Embryonic facial prominence (tissue), 1 donor: Measurements from ENCODE around the gene METTL21C.

ENCODE experiments used
- DNase-seq: peaks from one replicate; pipeline ENCODE4 v3.0.0-alpha.2; 2016; ENCODE audit errors: extremely low spot score

Gene METTL21C

DNA sequence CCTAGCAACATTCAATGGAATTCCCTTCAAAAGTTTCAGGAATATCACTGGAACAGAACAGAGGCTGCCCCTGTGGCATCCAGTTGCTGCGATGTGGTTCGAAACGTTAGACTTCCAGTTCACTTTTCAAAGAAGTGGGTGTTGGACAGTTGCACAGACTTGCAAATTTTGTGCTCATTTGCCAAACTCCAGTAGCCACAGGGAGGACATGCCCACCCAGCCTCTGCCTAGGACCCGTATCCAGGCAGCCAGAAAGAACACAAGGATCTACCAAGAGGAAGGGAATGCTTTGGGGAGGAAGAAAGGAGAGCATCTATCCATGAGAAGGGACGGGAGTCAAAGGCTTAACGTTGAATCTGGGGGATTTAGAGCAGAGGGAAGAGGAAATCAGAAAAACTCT, at the start of gene METTL21C:
TSS of gene METTL21C (minus strand) at position 108 of the 400 bp plus-strand sequence. CDS start 546 bp downstream, outside the sequence.
- no peak for DNase-seq

DNA sequence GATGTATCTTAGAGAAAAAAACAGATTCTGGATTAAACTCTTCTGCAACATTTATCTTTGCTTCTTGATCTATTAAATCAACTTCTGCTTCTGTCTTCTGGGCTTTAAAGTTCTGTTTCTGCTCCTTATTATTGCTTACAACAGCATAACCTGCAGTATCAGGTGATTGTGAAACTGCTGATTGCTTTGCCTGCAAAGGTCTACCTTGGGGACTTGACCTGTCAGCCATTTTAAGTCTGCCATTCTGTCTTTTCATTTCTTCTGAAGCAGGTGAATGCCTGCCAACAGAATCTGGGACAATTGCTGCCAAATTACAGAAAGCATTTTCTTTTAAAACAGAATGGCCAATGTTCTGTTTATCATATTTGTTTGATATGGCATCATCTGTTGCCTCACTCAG, 47.7 kb upstream of the METTL21C start:
- DNase-seq, result no peak

DNA sequence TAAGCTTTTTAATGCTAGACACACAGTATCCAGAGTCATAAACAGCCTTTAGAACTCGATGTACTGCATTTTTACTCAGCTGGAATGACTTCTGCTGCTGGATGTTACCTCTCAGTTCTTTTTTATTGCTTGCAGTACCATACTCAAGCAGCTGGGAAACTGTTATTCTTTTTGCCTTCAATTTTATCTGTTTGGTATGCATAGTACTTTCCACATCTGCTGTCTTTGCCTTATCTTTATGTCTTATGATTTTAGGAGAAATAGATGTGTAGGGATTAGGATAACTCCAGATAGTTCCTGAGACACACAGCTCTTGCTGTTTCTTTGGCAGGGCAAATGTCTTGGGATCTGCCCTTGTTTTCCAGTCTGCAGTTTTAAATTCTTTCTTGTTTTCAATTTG, 47.3 kb upstream of the METTL21C start:
- no peak for DNase-seq

- no peak for DNase-seq
Observed at GRCh38 chr13:102729560-102730270, 34.9 kb upstream of the METTL21C start.

- DNase-seq, result no peak
Observed at GRCh38 chr13:102726430-102726829, 31.6 kb upstream of the METTL21C start.

DNA sequence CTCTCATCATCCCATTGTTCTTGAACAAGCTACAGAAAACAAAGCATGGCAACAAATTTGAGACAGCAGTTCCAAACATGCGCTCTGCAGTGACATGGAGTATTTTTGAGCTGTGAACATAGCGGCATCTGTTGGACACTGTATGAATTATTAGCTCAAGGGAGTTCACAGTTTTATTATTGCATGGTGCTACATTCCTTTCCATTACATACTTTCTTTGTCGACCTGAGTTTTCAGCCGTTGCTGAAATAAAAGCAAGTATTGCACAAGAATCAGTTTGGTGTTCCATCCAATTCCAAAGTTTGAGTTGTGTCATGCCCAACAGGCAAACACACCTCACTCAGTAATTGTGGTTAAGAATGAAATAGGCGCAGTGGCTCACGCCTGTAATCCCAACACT, 30.1 kb upstream of the METTL21C start:
- DNase-seq, result no peak

DNA sequence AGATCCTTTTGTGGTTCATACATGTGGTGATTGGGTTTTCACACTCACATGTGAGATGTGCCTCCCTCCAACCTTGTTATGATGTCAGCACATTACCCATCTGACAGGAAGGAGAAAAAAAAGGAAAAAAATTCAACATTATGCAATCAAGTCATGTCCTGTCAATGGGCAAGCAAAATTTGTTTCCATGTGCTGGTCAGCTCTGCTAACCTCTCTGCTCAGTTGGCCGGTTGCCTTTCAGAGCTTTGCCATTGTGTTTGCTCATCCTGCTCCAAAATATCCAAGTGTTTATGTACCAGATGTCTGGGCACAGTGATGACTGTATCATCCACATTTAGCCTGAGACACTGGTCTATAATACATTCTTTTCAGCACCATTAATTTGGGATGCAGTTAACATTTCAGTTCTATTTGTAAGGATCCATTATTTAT, 27.0 kb upstream of the METTL21C start:
- no peak for DNase-seq

- no peak for DNase-seq
Observed at GRCh38 chr13:102718746-102719145, 23.9 kb upstream of the METTL21C start.

GRCh38 chr13:102715447-102715846, 20.6 kb upstream of the METTL21C start:
- DNase-seq, result no peak

- DNase-seq, result no peak
Observed at GRCh38 chr13:102710261-102710679, 15.4 kb upstream of the METTL21C start.

DNA sequence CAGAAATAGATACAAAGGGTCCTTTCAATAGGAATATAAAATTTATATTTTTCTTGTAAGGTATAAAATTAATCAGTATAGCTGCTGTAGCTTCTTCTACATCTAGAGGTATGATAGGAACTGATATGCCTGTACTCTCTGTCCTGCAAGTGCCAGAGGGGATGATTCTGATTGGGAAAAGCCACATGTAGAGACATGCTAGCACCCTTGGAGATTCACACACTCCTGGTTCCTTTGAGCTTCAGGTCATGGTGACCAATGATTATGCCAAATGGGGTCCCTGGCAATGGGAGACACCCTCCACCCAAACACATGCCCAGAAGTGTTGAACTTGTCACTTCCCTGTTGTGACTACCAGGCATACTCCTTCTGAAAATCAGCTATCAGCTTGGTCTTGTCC, 14.7 kb upstream of the METTL21C start:
- no peak for DNase-seq

- no peak for DNase-seq
Observed at GRCh38 chr13:102708991-102709390, 14.1 kb upstream of the METTL21C start.

- no peak for DNase-seq
Observed at GRCh38 chr13:102708211-102708610, 13.4 kb upstream of the METTL21C start.

- no peak for DNase-seq
Observed at GRCh38 chr13:102707467-102707866, 12.6 kb upstream of the METTL21C start.

DNA sequence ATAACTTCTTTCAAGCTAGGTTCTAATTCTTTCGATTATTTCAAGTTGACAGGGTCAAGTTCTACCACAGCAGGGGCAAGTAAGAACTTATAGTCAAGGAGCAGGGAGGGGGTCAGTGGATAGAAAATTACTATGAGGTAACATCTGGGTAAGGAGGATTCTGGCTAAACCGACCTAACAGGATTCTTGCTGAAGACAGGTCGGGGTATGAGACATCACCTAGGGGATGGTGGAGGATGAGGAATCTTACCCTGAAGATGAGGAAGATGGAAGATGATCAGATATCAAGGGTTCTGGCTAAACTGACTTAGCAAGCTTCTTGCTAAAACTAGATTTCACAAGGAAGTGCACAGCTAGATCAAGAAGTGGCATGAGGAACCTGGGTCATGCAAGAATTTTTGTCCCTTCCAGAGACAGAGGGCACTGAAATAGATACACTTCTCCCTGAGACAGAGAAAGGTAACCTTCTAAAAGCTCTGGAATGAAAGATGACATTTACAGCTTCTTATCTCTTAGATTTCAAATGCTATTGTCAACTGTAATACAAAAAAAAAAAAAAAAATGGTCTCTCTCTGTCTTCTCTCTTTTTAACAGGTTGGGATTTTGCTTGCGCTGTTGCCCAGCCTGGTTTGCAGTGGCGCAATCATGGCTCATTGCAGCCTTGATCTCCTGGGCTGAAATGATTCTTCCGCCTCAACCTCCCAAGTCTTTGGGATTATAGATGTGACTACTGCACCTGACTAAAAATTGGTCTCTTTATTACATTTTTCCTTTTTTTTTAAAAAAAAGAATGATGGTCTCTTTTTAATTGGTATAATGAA, 9.6 kb upstream of the METTL21C start:
- no peak for DNase-seq

DNA sequence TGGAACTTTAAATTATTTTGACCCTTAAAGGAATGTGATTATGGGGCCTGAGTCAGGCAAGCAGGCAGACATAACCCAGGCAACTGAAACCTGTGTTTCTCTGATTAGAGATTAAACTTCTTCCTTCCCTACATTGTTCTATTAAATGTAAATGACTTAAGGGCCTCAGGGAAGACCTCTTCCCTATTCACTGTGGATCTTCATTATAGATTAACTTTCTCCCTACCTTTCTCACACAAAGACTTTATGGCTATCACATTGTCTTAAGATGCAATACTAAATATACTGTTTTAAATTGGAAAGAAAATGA, 8.8 kb upstream of the METTL21C start:
- no peak for DNase-seq

DNA sequence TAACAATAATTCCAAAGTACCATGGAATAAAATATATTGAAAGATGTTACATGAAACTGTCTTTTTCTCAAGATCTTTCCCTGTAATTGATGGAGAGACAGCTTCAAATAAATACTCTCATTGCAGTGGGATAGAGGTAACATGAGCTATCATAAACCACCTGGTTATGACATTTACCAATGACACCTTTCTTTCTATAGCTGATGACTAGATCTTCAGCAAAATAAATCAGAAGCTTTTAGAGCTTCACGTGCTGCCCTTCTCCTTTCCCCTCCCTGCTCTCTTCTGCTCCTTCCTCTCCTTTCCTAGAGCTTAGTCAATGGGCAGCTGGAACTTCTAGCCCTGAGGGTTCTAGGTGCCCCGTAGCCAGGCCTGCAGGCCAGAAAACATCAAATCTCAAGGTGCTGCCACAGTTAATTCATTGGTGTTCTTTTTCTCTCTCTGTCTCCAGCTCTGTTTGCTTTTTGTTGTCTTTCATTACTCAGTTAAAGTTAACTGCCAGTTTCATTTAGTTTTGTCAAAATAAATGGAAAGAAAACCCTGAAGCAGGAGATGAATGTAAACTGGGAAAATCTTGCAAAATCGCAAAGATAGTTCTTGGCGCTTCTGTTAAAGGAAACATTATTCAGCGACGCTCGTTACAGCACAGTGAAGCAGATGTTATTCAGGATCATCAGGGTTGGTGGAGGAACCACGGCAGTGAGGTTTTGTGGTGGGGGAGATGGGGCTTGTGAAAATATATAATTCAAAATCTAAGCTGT, 8.3 kb upstream of the METTL21C start:
- DNase-seq, result no peak

GRCh38 chr13:102701331-102701730, 6.5 kb upstream of the METTL21C start:
- no peak for DNase-seq

DNA sequence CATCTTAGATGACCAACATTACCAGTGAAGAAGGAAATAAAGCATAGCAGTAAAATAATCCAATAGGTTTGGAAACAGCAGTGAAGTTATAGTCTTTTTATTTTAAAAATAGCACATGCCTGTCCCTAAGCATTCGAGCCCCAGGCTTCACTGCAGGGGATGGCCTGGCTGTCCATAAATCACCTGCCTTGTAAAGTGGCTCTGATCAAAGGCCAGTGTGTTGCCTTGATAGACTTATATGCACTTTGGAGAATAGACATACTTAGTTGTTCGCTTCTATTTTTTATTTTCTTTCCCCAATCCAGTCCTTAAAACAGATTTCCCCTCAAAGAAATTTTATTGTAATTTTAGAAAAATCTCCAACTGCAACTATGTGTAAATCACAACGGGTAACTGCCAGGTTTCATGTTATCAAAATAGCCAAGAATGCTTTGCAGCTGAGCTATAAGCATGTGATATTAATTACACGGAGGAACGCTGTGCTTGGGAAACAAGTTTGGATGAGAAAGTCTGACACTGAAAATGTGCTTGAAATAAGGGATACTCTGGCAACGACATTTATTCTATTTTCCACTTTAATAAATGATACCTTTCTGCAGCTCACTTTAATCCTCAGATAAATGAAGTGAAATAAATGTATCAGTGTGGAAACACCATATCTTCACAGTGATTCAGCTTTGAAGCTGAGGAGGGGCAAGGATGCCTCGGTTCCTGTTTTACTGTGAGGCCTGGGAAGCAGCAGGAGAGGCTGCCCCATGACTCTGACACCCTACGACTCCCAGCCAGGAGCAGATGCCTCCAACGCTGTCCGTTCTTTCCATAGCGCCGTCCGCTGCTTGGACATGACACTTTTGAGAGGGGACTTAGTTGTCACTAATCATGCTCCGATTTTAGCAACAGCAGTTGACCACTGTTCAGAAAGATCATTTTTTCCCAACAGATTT, 5.5 kb upstream of the METTL21C start:
- DNase-seq, result no peak

DNA sequence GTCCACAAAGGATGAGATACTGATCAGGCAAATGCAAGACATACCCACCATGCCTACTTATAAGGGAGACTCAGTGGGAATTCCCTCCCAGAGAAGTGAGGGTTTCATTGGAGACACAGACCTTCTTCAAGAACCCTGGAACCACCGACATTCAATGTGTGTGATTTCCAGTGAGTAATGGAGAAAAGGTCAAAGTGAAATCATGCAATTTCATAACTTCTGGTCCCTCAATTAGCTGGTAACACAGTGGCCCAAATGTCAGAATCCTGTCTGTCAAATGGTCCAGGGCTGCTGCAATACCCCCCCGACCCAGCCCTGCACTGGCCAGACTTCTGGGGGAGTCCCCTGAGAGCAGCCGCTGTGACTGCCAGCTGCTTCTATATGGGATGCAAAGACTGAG, 4.7 kb upstream of the METTL21C start:
- DNase-seq, result no peak

GRCh38 chr13:102698649-102698980, 3.8 kb upstream of the METTL21C start:
- DNase-seq, result no peak
